NCI-H2227 (cell line): Measurements from ENCODE around the gene FXN.
"Not testable (repeated sequence)": the region's sequence is repeated elsewhere in the genome, so short reads cannot be mapped to it uniquely, and the experiment has no call there.

ENCODE experiments used
- DNase-seq: peaks from one replicate; lab custom pipeline; 2025; ENCODE audit not compliant: unreplicated experiment; lab: John Stamatoyannopoulos, UW

The FXN gene

GRCh38 chr9:69097923-69098593 is 62.5 kb downstream of the FXN start:
- DNase-seq: no peak

DNA sequence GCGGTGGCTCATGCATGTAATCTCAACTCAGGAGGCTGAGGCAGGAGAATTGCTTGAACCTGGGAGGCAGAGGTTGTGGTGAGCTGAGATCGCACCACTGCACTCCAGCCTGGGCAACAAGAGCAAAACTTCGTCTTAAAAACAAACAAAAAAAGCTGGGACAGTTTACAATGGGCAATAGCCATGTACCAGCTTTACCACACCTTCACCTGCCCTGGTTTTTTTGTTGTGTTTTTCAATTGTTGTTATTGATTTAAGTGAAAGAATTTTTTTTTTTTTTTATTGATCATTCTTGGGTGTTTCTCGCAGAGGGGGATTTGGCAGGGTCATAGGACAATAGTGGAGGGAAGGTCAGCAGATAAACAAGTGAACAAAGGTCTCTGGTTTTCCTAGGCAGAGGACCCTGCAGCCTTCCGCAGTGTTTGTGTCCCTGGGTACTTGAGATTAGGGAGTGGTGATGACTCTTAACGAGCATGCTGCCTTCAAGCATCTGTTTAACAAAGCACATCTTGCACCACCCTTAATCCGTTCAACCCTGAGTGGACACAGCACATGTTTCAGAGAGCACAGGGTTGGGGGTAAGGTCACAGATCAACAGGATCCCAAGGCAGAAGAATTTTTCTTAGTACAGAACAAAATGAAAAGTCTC is 67.9 kb downstream of the FXN start:
- DNase-seq: not testable (repeated sequence)

DNA sequence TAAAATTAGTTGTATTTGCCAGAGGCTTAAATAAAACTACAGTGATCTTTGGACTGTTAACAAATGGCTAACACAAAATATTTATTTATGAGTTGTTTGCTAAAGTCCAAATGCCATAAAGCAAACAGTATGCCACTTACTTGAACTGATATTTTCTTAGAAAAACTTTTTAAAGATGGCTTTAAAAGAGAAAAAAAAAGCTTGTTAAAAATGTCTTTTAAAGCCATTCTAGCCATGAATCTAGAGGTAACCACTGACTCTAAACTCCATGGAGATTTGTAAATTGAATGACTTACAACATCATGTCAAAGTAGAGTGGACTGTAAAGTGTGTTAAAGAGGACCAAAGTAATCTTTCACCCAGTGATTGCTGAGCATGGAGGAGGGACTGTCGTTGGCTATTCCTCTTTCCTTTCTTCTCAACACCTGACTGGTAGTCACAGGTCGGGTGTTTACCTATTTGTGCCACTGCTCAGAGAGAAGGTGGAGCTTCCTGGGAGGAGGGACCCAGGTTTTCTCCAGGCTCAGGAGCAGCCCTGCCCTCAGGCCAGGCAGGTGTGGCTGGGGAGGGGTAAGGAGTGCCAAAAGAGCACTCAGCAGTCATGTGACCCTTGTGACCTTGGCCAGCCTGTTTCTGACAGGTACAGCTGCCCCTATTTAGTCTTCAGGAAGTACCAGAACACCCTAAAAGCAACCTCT is 69.4 kb downstream of the FXN start:
- no peak for DNase-seq

DNA sequence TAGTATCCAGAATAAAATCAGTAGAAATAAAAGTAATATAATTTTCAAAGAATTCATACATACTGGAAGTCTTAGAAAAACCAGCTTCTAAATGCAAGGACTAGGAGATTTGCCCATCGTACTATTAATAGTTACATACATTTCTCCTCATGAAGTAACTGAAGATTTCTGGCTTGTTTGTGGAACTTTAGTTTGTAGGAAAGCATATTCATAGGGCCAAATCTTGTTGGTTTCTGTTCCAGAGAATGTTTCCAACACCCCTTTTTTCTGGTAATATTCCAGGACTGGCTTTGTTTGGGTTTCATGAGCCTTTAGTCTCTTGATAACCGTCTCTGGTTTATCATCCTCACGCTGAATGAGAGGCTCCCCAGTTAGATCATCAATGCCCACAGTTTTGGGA is 72.2 kb downstream of the FXN start:
- DNase-seq: no peak

- DNase-seq: not testable (repeated sequence)
Measured at GRCh38 chr9:69108706-69109105, 73.2 kb downstream of the FXN start.

GRCh38 chr9:69109152-69109551 is 73.6 kb downstream of the FXN start:
- DNase-seq: no peak

- not testable (repeated sequence) for DNase-seq
Measured at GRCh38 chr9:69112646-69113045, 77.1 kb downstream of the FXN start.

- no peak for DNase-seq
Measured at GRCh38 chr9:69115621-69116020, 80.1 kb downstream of the FXN start.

- no peak for DNase-seq
Measured at GRCh38 chr9:69118656-69119055, 83.1 kb downstream of the FXN start.

- DNase-seq: no peak
Measured at GRCh38 chr9:69120380-69121154, 85.0 kb downstream of the FXN start.

GRCh38 chr9:69121155-69122081 is 85.9 kb downstream of the FXN start:
- DNase-seq: peak; percentile 30

DNA sequence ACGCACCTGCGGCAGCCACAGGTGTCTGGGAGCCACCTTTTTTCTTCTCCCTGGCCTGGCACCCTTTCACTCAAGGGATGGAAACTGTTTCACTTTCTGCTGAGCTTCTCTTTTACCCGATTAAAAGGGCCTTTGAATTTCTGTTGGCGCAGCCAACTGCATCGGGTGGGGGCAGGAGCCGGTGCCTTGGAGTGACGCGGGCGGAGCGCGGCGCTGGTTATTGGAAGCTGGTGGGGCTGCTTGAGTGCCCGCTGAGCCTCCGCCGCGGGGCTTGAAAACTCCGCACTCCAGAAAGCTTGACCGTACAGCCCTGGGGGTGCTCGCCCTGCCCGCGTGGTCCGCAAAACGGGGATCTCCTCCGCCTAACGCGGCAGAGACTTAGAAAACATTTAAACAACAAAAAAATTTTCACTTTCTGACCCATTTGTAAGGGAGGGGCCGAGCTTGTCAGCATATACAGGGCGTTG is 86.6 kb downstream of the FXN start:
- DNase-seq: peak; percentile 30

DNA sequence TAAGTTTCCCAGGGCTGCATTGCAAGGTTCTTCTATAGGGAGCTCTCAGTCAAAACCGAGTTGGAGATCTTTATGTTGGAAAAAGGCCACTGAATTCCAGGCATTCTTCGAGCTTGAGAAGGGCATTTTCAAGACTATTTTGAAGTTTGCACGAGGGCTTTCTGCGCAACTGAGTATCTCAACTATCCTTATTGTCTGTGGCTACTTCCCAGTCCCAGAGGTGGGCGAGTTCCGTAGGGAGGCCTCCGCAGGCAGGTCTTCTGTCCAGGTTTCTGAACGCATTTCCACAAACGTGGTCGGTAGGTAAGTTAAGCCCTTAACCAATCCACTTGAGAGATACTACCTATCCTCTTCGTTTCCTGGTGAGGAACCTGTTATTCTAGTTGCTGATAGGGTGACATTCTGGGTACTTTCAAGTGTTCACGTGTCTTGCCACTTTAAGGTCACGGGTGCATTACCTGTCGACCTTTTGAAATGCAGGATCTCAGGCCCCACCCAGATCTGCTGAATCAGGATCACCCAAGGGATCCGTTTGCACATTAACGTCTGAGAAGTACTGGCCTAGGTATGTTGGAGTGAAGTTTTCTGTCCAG is 87.1 kb downstream of the FXN start:
- no peak for DNase-seq

GRCh38 chr9:69130456-69131441 is 95.2 kb downstream of the FXN start:
- DNase-seq: no peak

GRCh38 chr9:69131682-69132081 is 96.1 kb downstream of the FXN start:
- no peak for DNase-seq

DNA sequence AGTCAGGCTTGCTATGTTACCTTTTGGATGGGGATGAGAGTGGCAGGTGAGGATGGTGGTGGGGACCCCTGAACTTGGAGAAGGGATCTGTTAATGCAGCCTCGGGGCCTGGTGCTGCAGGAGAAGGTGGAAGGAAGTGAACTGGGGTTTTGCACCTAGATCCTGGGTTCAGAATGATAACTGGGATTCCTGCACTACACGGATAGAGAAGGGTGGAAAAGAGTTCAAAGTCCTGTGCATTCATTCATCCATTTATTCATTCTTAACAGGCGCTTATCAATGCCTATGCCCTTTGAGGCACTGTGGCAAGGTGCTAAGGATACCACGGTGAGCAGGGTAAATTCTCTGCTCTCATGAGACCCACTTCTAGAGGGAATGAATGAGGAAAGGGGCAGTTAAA is 96.8 kb downstream of the FXN start:
- no peak for DNase-seq

GRCh38 chr9:69134412-69134811 is 98.9 kb downstream of the FXN start:
- no peak for DNase-seq

DNA sequence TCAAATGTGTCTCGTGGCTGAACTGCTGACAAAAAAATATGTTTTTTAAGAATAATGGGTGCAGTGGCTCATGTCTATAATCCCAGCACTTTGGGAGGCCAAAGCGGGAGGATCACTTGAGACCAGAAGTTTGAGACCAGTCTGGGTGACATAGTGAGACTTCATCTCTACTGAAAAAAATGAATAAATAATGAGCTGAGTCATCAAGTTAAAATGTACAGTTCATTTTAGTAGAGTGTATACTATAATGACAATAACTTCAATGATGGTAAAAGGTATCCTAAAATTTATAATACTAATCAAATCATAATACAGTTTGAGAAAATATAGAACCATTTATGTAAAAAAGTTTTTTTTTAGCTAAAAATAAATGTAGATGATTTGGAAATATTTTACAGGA is 100.6 kb downstream of the FXN start:
- no peak for DNase-seq

GRCh38 chr9:69136779-69137178 is 101.2 kb downstream of the FXN start:
- DNase-seq: no peak
